Liver (tissue), 9 donors: ENCODE results near the gene OPN4. TPM values are rescaled to one million over a fixed set of nuclear protein-coding genes. Genes with fewer than 3 reads are reported as not detected.

Experiments
- DNase-seq: peaks from one replicate; pipeline ENCODE4 v3.0.0-alpha.2; 2017; ENCODE audit warnings: low spot score
- H3K27ac ChIP-seq, 2 donors: one replicate each; pipeline ENCODE4 v1.7.0; 2013; ENCODE audit warnings: inconsistent platforms in 2 of 2, low read length in 2 of 2, control low read depth in 1 of 2, low read depth in 1 of 2, mild to moderate bottlenecking in 1 of 2
- H3K27me3 ChIP-seq, 4 donors: one replicate each; pipeline versions ENCODE4 v1.6.1 to v1.7.0; 2013; ENCODE audit warnings: low read length in 3 of 4, inconsistent platforms in 1 of 4, mild to moderate bottlenecking in 1 of 4, moderate library complexity in 1 of 4; ENCODE audit not compliant: control insufficient read depth in 4 of 4, insufficient read depth in 4 of 4
- H3K36me3 ChIP-seq, 4 donors: one replicate each; pipeline versions ENCODE4 v1.6.1 to v1.7.0; 2013; ENCODE audit warnings: low read length in 3 of 4, mild to moderate bottlenecking in 3 of 4, low read depth in 1 of 4, moderate library complexity in 1 of 4; ENCODE audit not compliant: control insufficient read depth in 4 of 4, insufficient read depth in 3 of 4
- H3K4me1 ChIP-seq, 4 donors: one replicate each; pipeline versions ENCODE4 v1.6.1 to v1.7.0; 2013; ENCODE audit warnings: low read length in 3 of 4, mild to moderate bottlenecking in 3 of 4, moderate library complexity in 1 of 4; ENCODE audit not compliant: control insufficient read depth in 4 of 4, insufficient read depth in 4 of 4
- H3K4me3 ChIP-seq, 3 donors: one replicate each; pipeline versions ENCODE4 v1.6.1 to v1.7.0; 2013; ENCODE audit warnings: low read length in 3 of 3, control low read depth in 1 of 3, low read depth in 1 of 3, mild to moderate bottlenecking in 1 of 3
- H3K9ac ChIP-seq, 2 donors: one replicate each; pipeline ENCODE4 v1.7.0; 2013; ENCODE audit warnings: low read length in 2 of 2, mild to moderate bottlenecking in 2 of 2, moderate library complexity in 2 of 2, control low read depth in 1 of 2, low read depth in 1 of 2
- H3K9me3 ChIP-seq, 4 donors: one replicate each; pipeline versions ENCODE4 v1.6.1 to v1.7.0; 2013; ENCODE audit warnings: low read length in 3 of 4; ENCODE audit not compliant: control insufficient read depth in 4 of 4
- ATF3 ChIP-seq: IDR thresholded peaks from 2 replicates; pipeline ENCODE4 v1.6.1; 2016; ENCODE audit warnings: antibody characterized with exemption
- CTCF ChIP-seq: fragments of 150-350 bp; IDR thresholded peaks from 2 replicates; pipeline ENCODE4 v1.5.1; 2017; ENCODE audit warnings: improper control_type of control experiment, low read depth, low read length; ENCODE audit not compliant: missing input control
- EGR1 ChIP-seq, 2 donors: IDR thresholded peaks; 2 replicates each; pipeline ENCODE4 v1.6.1; 2016 to 2018; ENCODE audit warnings: antibody characterized with exemption in 2 of 2, low read depth in 2 of 2
- FOXA1 ChIP-seq: IDR thresholded peaks from 2 replicates; pipeline ENCODE4 v1.6.1; 2016; ENCODE audit warnings: antibody characterized with exemption
- FOXA2 ChIP-seq: IDR thresholded peaks from 2 replicates; pipeline ENCODE4 v1.6.1; 2016; ENCODE audit warnings: antibody characterized with exemption
- GABPA ChIP-seq, 2 donors: IDR thresholded peaks in 1 of 2; conservative IDR thresholded peaks in 1 of 2; 2 replicates each; pipeline ENCODE4 v1.6.1; 2016; ENCODE audit warnings: antibody characterized with exemption in 2 of 2, mild to moderate bottlenecking in 1 of 2, moderate library complexity in 1 of 2
- HNF4A ChIP-seq, 2 donors: conservative IDR thresholded peaks; 2 replicates each; pipeline ENCODE4 v1.6.1; 2016; ENCODE audit warnings: antibody characterized with exemption in 2 of 2, mild to moderate bottlenecking in 2 of 2
- HNF4G ChIP-seq: IDR thresholded peaks from 2 replicates; pipeline ENCODE4 v1.6.1; 2016; ENCODE audit warnings: antibody characterized with exemption
- JUND ChIP-seq, 2 donors: IDR thresholded peaks; 2 replicates each; pipeline ENCODE4 v1.6.1; 2016; ENCODE audit warnings: antibody characterized with exemption in 2 of 2
- MAX ChIP-seq: IDR thresholded peaks from 2 replicates; pipeline ENCODE4 v1.6.1; 2016; ENCODE audit warnings: antibody characterized with exemption
- NR2F2 ChIP-seq: IDR thresholded peaks from 2 replicates; pipeline ENCODE4 v1.6.1; 2016; ENCODE audit warnings: antibody characterized with exemption
- RAD21 ChIP-seq, 2 donors: IDR thresholded peaks; 2 replicates each; pipeline ENCODE4 v1.6.1; 2016; ENCODE audit warnings: antibody characterized with exemption in 2 of 2, mild to moderate bottlenecking in 2 of 2
- REST ChIP-seq: IDR thresholded peaks from 2 replicates; pipeline ENCODE4 v1.6.1; 2016; ENCODE audit warnings: antibody characterized with exemption, mild to moderate bottlenecking
- RXRA ChIP-seq, 2 donors: IDR thresholded peaks; 2 replicates each; pipeline ENCODE4 v1.6.1; 2017 to 2018; ENCODE audit warnings: antibody characterized with exemption in 2 of 2, mild to moderate bottlenecking in 1 of 2
- SP1 ChIP-seq: IDR thresholded peaks from 2 replicates; pipeline ENCODE4 v1.6.1; 2018; ENCODE audit warnings: antibody characterized with exemption, mild to moderate bottlenecking
- TAF1 ChIP-seq: conservative IDR thresholded peaks from 2 replicates; pipeline ENCODE4 v1.6.1; 2016; ENCODE audit warnings: antibody characterized with exemption, mild to moderate bottlenecking
- YY1 ChIP-seq: IDR thresholded peaks from 2 replicates; pipeline ENCODE4 v1.6.1; 2016; ENCODE audit warnings: antibody characterized with exemption, mild to moderate bottlenecking
- ZBTB33 ChIP-seq: IDR thresholded peaks from 2 replicates; pipeline ENCODE4 v1.6.1; 2016; ENCODE audit warnings: antibody characterized with exemption
- whole genome bisulfite sequencing: extraction: QIAGEN DNeasy Blood & Tissue Kit; methylation state at CpG from one replicate; pipeline ENCODE4 v1.1.7; 2013; 5-methylcytosine and 5-hydroxymethylcytosine counted together
- polyA plus RNA-seq, 2 donors: library from polyadenylated mRNA; stranded (reverse) in 1 of 2; unstranded in 1 of 2; fragments of 200-250 nt in 1 of 2; fragments of >200 nt in 1 of 2; fragmentation: Nextera tagmentation in 1 of 2; extraction: Ambion mirVana in 1 of 2; gene quantifications; one replicate each; pipeline versions ENCODE4 v1.2.1 to v1.2.3, GENCODE V29; 2013 to 2015
- total RNA-seq, 2 donors: library from RNA; depleted of rRNA; stranded (reverse); fragments of >200 nt; gene quantifications; one replicate each; pipeline ENCODE4 v1.2.3, GENCODE V29; 2014
- donor health status: healthy.
- donor health status: healthy.
- donor health status: healthy.
- donor health status: healthy.
- donor health status: healthy.

Gene OPN4
- total and polyA plus RNA-seq, 4 donors: not detected

GRCh38 chr10:86677374-86677773 is 23.0 kb downstream of the OPN4 start:
- no peak for DNase-seq
- no peak overlapping the region for H3K4me3 ChIP-seq
- TF ChIP-seq SP1: no peak
- TF ChIP-seq HNF4G: no peak
- no peak for TF ChIP-seq TAF1
- no peak for TF ChIP-seq CTCF
- TF ChIP-seq RAD21 (IDR thresholded peaks at IDR 0.05): no peak
- TF ChIP-seq YY1: no peak
- no peaks in the 10 kb centered on the region for H3K36me3 ChIP-seq
- no peaks in the 10 kb centered on the region for H3K27me3 ChIP-seq
- H3K9ac ChIP-seq: no peak overlapping the region
- no peaks in the 10 kb centered on the region for H3K4me1 ChIP-seq
- no peak overlapping the region for H3K27ac ChIP-seq
- 79% methylated on average over 6 of the region's 6 CpGs for WGBS
- H3K9me3 ChIP-seq: no peaks in the 10 kb centered on the region

GRCh38 chr10:86678999-86679792 is 24.8 kb downstream of the OPN4 start:
- Histone ChIP-seq H3K9ac (no peak overlapping the region), H3K4me3 (no peak overlapping the region), H3K9me3 (no peaks in the 10 kb centered on the region), H3K27me3 (no peaks in the 10 kb centered on the region), H3K27ac (no peak overlapping the region), H3K36me3 (no peaks in the 10 kb centered on the region), H3K4me1 (peaks cover 0 to 3% (median 0%) of the 10 kb centered on the region in 4 donors)
- 87% methylated on average over 13 of the region's 13 CpGs for whole genome bisulfite sequencing
- TF ChIP-seq TAF1 (no peak), JUND (IDR thresholded peaks at IDR 0.05) (no peak), SP1 (no peak), YY1 (no peak), HNF4A (conservative IDR thresholded peaks at IDR 0.05) (no peak), NR2F2 (no peak), GABPA (IDR thresholded peaks at IDR 0.05 in 1 of 2, conservative IDR thresholded peaks at IDR 0.05 in 1 of 2) (no peak), ZBTB33 (no peak), REST (no peak), CTCF (no peak), ATF3 (no peak), FOXA2 (no peak), MAX (no peak), FOXA1 (no peak), HNF4G (no peak), RXRA (IDR thresholded peaks at IDR 0.05) (no peak), EGR1 (IDR thresholded peaks at IDR 0.05; ENCODE audit: low read depth in 2 of 2) (no peak)
- peak; percentile 78 for DNase-seq
